HuH-7.5 (cell line): Measurements from ENCODE around the gene INPP5A.
"Not testable (repeated sequence)": the region's sequence is repeated elsewhere in the genome, so short reads cannot be mapped to it uniquely, and the experiment has no call there.

Source experiments
- DNase-seq: peaks from one replicate; pipeline ENCODE4 v3.0.0; 2011; ENCODE audit warnings: low spot score

The INPP5A gene

DNA sequence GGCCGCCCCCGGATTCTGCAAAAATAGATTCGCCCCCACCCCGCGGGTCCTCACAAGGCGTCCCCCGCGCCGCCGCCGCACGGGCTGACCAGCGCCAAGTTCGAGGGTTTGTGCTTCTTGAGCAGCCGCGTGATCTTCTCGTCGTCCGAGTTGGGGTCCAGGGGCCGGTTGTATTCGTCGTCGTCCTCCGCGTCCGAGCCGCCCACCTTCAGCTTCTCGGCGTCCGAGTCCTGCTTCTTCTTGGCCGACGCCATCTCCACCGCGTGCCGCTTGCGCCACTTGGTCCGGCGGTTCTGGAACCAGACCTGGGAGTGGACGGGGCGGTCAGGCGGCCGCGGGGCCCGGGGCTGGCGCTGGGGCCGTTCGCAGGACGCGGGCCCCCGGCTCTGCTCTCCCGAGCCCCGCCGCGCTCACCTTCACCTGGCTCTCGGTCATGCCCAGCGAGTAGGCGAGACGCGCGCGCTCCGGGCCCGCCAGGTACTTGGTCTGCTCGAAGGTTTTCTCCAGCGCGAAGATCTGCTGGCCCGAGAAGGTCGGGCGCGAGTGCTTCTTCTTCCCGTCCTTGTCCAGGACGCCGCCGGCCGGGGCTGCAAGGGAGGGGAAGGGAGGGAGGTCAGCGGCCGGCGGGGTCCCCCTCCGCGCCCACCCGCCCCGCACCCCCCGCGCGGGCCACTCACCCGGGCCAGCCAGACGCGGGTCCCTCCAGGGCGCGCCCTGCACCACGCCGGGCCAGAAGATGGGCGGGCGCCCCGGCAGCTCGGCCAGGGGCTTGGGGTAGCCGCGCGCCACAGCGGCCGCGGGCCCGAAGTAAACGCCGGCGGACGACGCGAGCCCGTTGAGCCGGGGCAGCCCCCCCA is 247.5 kb downstream of the INPP5A start:
- DNase-seq = no peak

DNA sequence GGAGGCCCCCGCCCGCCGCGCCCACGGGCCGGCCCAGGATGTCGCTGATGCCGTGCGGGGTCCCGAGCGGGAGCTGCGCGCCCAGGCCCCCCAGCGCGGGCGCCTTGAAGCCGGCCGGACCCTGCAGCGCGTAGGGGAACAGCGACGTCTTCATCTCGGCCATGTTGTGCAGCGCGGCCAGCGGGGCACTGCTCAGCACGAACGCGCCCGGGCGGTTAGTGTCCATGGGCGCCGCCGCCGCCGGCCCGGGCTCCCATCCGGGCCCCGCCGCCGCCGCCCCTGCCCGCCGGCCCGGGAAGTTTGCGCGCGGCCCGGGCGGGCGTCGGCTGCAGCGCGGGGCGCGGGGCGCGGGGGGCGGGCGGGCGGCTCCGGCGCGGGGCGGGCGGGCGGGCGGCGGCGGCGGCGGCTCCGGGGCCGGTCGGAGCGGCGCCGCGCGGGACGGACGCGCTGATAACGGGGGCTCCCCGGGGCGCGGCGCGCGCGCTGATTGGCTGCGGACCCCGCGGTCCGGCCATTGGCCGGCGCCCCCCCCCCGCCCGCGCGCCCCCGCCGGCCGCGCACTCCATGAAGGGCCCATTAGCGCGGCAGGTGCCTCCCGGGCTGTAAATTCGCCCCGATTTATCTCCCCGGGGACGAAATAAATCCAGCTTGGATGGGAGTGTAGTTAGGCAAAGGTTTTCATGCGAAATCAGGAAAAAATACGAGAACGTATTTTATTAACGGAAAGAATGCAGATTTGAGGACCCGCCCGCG is 248.3 kb downstream of the INPP5A start, which contains the start of gene NKX6-2:
Gene NKX6-2 (minus strand): TSS at position 425 of the 753 bp plus-strand sequence. CDS start 199 bp downstream, at position 226.
- DNase-seq = no peak

DNA sequence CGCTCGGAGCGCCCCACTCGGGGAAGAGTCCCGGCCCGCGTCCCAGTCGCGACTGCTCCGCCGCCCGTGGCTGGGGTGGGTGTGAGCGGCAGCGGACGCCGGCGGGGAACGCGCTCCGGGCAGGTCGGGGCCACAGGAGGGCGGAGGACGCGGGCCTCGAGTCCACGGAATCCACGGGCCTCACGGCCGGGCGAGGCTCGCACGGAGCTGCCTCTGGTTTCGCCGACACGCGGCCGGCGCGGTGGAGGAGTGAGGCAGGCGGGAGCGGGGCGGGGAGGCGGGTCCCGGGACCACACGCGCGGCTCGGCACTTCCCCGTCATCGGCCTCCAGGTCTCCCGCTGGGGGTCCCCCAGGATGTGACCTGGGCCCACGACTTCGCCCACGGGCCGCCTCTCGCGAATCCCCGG is 248.9 kb downstream of the INPP5A start:
- no peak for DNase-seq

DNA sequence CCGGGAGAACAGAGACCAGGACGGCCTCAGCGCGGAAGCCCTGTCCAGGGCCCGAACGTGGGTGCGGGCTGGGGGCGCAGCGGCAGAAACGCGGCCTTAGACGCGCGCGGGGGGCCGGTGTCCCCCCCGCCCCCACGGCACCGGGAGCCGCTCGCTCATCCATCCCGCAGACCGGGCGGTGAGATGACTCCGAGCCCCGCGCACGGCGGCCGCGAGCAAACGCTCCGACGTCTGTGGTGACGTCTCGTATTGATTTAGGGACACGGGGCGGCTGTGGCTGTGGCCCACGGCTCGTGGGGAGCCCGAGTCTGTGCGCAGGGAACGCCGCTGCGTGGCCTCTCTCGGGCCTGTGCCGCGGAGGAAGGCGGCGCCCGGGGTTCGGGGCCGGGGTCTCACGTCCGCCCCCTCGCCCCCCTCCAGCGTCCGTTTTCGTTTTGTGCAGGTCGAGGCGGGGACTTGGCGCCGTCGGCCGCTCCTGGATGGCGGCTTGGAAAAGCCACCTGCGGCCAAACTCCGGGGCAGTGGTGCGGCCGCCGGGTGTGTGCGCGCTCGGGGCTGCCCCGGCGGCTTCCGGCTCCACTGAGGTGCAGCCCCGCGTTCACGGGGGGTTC is 249.4 kb downstream of the INPP5A start:
- DNase-seq = no peak

DNA sequence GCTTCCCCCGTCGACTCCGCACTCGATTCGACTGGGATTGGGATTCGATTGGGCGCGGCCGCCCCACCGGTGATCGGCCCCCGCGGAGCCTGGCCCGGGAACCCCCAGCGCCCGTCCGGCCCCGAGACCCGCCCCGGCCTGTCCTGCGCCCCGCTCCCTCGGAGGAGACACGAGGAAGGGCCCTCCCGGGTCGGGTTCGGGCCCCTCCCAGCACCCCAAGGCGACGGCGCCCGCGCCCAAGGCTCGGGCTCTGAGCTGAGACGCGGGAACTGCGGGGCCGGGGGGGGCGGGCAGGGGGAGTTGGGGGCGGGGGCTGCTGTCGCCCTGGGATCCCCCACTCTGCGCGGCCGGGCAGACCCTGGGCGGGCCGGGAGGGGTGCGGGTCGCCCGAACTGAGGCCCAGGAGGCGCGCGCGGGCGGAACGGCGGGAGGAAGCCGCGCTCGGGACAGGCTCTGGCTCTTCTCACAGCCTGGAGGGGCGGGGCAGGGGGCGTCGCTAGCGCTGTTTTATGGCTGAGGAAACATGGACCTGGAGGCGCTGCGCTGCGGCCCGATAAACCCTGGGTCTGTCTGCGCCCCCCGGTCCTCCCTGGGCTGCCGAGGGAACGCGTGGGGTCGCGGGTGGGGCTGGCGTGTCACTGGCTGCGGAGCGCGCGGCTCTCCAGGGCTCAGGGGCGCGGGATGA is 250.1 kb downstream of the INPP5A start:
- DNase-seq = no peak

DNA sequence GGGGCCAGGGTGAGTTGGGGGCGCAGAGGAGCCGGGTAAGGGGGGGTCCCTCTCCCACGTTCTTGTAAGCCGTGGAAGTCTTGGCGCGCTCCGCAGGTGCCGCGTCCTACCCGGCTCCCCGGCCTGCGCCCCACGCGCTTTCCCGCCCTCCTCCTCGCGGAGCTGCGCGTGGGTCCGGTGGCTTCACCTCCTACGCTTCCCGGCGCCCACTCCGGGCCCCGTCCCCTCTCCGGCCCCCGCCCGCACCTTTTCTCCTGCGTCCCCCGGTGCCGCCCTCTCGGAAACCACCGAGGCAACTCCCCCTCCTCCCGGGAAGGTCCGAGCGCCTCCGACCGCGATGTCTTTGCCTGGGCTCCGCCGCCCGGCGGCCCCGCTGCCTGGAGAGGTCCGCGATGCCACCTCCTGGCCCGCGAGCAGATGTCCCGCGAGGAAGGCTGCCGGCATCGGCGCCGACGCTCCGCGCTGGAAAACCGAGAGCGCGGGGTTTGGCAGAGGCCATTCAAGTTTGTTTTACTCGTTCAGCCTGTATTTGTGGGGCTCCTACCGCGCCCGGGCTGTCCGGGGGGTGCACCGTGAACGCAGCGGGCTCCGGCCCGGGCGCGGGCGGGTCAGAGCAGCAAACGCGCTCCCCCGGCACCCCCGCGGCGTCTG is 250.7 kb downstream of the INPP5A start:
- no peak for DNase-seq

DNA sequence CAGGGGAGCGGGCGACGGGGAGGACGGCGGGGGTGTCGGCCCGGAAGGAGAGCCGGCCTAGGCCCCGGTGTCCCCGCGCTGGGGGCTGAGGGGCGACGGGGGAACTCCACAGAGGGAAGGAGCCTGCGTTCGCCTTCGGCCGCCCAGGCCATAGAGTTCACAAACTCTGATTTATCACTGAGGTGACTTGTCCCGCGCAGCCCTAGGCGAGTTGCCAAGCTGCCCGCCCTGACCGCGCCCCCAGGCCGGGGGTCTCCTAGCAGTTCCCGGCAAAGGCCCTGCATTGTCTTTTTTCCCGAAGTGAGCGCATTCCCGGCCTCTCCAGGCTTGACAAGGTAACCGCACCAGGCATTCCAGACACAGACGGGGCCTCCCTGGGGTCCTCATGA is 251.2 kb downstream of the INPP5A start:
- no peak for DNase-seq

DNA sequence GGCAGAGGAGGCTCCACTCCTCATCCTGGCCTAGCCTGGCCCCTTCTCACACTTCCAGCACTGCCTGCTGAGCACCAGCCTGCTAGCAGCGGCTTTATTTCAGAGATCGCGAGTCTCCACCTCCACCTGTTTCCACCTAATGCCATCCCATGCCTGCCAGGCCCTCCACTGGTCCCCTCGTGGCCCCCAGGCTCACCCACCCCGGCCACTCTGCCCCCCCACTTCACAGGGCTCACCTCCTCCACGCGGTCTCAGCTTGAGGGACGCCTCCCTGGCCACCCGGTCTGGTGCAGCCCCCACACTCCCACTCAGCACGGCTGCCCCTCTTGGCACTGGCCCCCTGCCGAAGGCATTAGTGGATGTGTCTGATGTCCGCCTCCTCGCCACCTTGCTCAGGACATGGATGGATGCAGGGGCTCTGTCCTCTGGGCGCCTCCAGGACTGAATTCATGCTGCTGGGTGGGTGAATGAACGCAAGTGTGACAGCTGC is 252.1 kb downstream of the INPP5A start:
- no peak for DNase-seq

DNA sequence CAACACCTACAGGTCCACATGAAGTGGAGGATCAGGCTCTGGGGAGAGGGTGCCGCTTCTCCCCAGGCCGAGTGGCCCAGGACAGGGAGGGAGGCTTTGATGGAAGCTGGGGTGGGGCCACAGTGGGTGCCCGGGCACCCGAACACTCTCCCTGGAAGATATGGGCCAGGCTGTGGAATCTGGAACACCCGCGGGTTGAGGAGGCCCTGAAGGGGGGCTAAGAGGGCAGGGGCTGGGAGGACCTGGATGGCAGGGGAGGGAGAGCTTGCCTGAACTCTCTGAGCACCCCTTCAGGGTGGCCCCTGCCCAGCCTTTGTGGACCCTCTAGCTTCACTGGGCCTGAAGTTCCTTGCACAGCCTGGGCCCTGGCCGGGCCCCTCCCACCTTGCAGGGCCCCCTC is 252.9 kb downstream of the INPP5A start:
- no peak for DNase-seq

DNA sequence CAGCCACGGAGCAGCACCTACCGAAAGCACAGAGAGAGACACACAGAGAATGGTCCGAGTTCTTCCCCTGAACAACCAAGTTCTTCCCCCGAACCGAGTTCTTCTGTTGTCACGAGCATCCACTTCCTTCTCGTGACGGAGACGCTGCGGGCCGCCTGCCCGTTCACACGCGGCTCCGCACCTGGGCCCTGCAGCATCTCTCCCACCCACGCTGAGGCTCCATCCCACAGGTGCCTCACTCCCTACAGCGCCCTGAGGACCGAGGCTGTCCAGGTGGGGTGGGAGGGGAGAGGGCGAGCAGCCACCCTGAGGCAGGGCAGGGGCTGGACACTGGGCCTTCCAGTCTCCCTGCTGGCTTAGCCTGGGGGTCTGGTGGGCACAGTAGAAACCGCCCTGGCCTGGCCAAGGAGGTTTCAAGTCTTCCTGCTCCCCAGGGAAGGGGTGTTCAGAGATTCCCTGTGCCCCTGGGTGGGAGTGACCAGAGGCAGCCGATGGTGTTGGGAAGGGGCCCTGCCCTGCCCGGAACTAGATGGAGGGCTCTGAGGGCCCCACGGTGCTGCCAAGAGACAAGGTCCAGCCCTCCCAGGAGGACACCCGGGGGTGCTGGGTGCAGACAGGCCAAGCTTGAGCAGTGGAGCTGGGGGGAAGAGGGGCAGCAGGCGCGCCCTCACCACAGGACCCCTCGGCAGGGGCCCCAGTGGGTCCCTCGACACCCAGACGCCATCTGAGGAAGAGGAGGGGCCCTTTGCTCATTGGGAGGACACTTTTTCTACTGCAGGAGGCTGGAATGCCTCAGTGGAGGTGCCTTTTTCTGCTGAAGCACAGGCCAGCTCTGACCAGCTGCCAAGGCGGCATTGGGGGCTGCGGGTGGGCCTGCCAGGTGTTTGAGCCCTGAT is 253.6 kb downstream of the INPP5A start:
- no peak for DNase-seq

DNA sequence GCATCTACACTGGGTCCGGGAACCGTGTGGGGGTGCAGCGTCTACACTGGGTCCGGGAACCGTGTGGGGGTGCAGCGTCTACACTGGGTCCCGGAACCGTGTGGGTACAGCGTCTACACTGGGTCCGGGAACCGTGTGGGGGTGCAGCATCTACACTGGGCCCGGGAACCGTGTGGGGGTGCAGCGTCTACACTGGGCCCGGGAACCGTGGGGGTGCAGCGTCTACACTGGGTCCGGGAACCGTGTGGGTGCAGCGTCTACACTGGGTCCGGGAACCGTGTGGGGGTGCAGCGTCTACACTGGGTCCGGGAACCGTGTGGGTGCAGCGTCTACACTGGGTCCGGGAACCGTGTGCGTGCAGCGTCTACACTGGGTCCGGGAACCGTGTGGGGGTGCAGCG is 254.5 kb downstream of the INPP5A start:
- not testable (repeated sequence) for DNase-seq

DNA sequence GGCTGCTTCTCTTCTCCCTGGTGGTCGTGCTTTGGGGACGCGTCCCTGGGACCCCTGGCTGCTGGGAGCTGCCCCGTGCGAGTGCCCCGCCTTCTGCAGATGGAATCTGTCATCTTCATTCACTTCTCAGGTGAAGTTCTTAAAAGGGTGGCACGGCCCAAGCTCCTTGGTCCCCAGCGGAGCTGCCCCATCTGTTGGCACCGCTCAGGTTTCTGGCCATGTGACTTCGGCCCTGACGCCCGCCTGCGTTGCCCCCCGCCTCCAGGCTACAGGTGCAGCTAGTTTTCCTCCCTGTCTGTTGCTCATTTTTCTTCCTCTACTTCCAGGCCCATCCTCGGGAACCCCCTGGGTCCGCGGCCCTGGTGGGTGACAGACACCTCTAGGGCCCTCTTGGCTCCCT is 255.2 kb downstream of the INPP5A start:
- no peak for DNase-seq

DNA sequence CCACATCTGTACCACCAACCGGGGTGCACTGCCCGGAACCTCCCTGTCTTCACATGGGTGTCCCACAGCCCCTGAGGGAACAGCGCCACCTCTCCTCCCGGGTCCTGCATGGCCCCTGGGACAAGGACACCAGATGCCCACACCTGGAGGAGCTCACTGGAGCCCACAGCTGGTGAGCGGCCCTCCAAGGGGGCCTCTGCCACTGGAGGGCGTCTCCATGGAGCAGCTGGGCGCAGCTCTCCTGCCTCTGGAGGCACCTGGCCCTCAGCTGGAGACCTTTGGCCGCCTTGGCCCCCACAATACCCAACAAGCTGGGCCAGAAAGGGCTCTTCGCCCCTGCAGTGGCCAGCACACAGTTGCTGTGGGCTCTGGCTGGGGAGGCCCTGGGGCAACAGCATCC is 255.6 kb downstream of the INPP5A start:
- no peak for DNase-seq

DNA sequence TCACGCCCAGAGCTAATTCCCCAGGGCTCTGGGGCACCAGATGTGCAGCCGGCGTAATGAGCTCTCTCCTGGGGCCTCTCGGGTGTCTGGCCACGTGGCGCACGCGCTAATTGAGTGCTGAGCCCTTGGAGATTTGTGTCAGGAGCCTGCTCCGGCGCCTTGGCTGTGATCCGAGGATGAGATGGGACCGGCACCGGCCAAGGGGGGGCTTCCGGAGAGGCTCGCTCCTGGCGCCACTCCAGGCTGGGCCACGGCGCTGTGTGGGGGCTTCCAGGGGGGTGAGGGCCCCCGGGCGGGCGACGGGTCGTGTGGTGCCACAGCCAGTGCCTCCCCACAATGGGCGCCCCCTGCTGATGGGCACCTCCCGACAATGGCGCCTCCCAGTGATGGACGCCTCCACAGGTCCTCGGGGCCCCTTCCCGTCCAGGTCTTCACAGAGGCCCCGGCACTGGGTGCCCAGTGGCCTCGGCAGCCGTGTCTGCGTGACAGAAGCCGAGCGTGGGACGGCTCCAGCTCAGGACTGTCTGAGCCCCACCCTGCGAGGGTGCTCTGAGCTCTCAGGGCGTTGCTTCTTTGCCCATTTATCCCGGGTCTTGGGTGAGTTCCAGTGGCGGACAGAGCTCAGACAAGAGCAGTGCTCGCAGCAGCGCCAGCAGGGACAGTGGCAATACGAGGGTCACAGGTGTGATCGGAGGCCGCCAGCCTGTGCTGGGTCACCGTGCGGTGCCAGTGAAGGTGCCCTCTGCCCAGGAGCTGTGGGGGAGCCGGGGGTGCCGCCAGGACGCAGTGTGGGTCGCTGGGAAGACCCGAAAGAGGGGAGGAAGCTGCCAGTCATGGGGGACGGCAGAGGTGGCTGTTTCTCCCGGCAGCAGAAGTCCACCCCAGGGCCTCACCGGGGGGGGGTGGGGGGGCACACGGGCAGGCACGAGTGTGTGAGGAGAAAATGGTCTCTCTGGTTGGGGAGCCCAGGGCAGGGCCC is 256.6 kb downstream of the INPP5A start:
- no peak for DNase-seq

DNA sequence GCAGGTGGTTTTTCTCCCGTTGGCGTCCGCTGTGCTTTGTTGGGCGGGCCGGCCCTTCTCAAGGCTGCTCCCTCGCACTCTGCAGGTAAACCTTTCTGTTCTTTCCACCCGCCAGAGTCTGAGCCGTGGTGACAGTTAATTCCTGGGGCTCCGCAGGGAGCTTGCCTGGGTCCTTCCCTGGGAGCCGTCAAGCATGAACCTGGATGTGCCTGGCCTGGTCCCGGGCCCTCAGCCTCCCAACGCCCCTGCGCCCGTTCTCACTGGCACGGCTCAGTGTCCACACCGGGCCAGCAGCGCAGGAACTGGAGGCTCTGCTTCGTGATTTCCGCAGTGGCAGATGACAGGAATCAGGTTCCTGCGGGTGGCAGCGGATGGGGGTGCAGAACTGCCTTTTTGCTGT is 259.3 kb downstream of the INPP5A start:
- DNase-seq = no peak

DNA sequence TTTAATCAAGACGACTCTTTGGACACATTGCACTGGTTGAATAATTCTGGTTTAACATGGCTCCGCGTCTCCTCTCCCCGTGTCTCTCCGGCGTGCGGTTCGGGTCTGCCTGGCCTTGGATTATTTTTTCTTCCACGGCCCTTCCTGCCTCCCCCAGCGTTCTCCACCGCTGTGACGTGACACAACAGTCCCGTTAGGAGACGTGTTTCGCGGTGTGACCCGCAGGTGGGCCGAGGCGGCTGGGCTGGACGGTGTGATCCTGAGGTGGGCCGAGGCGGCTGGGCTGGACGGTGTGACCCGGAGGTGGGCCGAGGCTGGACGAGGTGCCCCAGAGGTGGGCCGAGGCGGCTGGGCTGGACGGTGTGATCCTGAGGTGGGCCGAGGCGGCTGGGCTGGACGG is 260.4 kb downstream of the INPP5A start:
- not testable (repeated sequence) for DNase-seq

DNA sequence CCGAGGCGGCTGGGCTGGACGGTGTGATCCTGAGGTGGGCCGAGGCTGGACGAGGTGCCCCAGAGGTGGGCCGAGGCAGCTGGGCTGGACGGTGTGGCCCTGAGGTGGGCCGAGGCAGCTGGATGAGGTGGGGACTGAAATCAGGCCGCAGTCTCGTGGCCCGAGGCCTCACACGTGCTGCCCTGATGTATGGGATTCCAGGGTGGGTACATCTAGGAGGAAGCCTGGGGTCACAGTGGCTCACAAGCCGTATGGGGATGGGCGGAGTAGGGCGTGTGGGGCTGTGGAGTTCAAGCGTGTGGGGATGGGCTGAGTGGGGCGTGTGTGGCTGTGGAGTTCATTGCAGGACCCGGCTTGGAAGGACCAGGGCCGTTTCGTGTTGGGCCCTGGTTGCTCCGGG is 260.8 kb downstream of the INPP5A start:
- no peak for DNase-seq

DNA sequence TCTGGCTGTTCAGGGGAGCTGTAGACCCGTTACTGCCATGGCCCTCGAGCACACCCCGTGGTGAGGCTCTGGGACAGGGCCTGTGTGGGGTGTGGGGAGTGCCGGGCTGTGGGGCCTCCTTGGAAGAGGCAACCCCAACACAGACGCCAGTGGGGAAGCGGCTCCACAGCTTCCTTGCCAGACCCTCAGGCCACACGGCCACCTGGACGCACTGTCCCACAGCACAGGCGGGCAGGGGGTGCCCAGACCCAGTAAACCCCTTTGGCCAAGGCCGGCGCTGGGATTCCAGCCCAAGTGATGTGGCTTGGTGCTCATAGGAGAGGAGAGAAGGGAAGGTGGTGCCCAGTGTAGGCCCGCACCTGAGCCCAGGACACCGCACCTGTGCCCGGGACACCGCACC is 261.3 kb downstream of the INPP5A start:
- no peak for DNase-seq

DNA sequence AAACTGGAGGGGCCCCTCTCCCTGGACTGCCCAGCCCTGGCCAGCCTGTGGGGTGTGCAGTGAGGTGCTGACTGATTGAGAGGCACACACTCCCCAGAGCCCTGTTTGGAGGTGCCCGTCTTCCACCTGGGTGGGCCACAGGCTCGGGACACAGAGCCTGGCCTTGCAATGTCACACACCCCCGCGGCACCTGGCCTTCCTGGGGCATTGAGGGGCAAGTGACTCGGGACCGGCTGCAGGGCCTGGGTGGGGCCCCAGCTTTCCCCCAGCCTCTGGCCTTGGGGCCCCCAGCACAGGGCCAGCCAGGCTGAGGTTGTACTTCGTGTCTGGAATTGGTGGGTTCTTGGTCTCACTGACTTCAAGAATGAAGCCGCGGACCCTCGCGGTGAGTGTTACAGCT is 262.3 kb downstream of the INPP5A start:
- DNase-seq = no peak
